ENCODE data around the gene SENP7. TPM values are rescaled to one million over a fixed set of nuclear protein-coding genes. Genes with fewer than 3 reads are reported as not detected.

SENP7 gene
- total and polyA plus RNA-seq, 2 donors (not counting 1 experiment from before 2014, with no cell fraction given) = 14.7 to 50.3 TPM

DNA sequence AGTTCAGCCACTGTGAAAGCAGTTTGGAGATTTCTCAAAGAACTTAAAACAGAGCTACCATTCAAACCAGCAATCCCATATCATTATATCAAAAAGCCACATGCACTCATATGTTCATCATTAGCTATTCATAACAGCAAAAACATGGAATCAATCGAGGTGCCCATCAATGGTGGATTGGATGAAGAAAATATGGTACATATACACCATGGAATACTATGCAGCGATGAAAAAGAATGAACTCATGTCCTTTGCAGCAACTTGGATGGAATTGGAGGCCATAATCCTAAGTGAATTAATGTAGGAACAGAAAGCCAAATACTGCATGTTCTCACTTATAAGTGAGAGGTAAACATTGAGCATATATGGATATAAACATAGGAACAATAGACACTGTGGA is 224.7 kb downstream of the SENP7 start:
- H3K4me3 Mint-ChIP-seq = no peak overlapping the region
- no peak for DNase-seq
- Histone ChIP-seq H2AFZ (ENCODE audit: insufficient read depth, low read depth, low read length, poor library complexity, severe bottlenecking) (no peak overlapping the region), H4K20me1 (ENCODE audit: control insufficient read depth, insufficient read depth, low read length, poor library complexity, severe bottlenecking) (no peaks in the 10 kb centered on the region), H3K4me1 (ENCODE audit: control insufficient read depth in 2 of 2, insufficient read depth in 2 of 2, low read length in 2 of 2) (no peaks in the 10 kb centered on the region), H3K79me2 (ENCODE audit: control insufficient read depth, insufficient read depth, low read length) (no peaks in the 10 kb centered on the region), H3K9ac (ENCODE audit: low read length) (no peak overlapping the region), H3K27ac (ENCODE audit: low read length in 2 of 2) (no peak overlapping the region), H3K36me3 (replicated peaks in 1 of 2; ENCODE audit: control extremely low read depth in 1 of 2, control insufficient read depth in 1 of 2, extremely low read depth in 1 of 2, insufficient read depth in 2 of 2, low read length in 1 of 2) (no peaks in the 10 kb centered on the region), H3K4me2 (replicated peaks; ENCODE audit: low read depth, low read length, poor library complexity, severe bottlenecking) (no peak overlapping the region), H3K4me3 (ENCODE audit: control extremely low read depth in 1 of 5, extremely low read depth in 1 of 5, insufficient read depth in 1 of 5, low read depth in 2 of 5, low read length in 4 of 5) (no peak overlapping the region), H3K27me3 (replicated peaks in 1 of 4; ENCODE audit: control extremely low read depth in 1 of 4, control insufficient read depth in 3 of 4, insufficient read depth in 4 of 4, low read length in 3 of 4) (no peaks in the 10 kb centered on the region), H3K9me3 (ENCODE audit: control extremely low read depth in 1 of 3, control insufficient read depth in 2 of 3, insufficient read depth in 1 of 3, low read length in 2 of 3) (peaks cover 0 to 2% (median 0%) of the 10 kb centered on the region in 3 donors)
- intact Hi-C loops (cut with micrococcal nuclease) = no loop called here
- H3K4me1 Mint-ChIP-seq = no peaks in the 10 kb centered on the region
- TF ChIP-seq EZH2 (IDR thresholded peaks at IDR 0.05; ENCODE audit: borderline replicate concordance, insufficient read depth, low read depth, low read length, poor library complexity, severe bottlenecking) (no peak), CTCF (IDR thresholded peaks at IDR 0.05) (no peak)
- no peaks in the 10 kb centered on the region for H3K9me3 Mint-ChIP-seq (ENCODE audit: insufficient read depth)
- no peaks in the 10 kb centered on the region for H3K27me3 Mint-ChIP-seq
- no peak for ATAC-seq (ENCODE audit: low read depth)
- CTCF ChIA-PET = no interaction called here
- no CpG with 5 or more reads among the region's 2 CpGs for WGBS (ENCODE audit: insufficient coverage)
- no peak overlapping the region for H3K27ac Mint-ChIP-seq
- POLR2A ChIA-PET = no interaction called here

GRCh38 chr3:101284757-101285156 is 228.3 kb downstream of the SENP7 start:
- Mint-ChIP-seq H3K4me3 (no peak overlapping the region), H3K4me1 (no peaks in the 10 kb centered on the region), H3K27ac (no peak overlapping the region), H3K9me3 (ENCODE audit: insufficient read depth) (no peaks in the 10 kb centered on the region), H3K27me3 (no peaks in the 10 kb centered on the region)
- intact Hi-C loops (cut with micrococcal nuclease) = no loop called here
- H2AFZ ChIP-seq (ENCODE audit: insufficient read depth, low read depth, low read length, poor library complexity, severe bottlenecking) = no peak overlapping the region
- no peaks in the 10 kb centered on the region for H4K20me1 ChIP-seq (ENCODE audit: control insufficient read depth, insufficient read depth, low read length, poor library complexity, severe bottlenecking)
- no peak for TF ChIP-seq CTCF (IDR thresholded peaks at IDR 0.05)
- no peak overlapping the region for H3K27ac ChIP-seq (ENCODE audit: low read length in 2 of 2)
- H3K4me3 ChIP-seq (ENCODE audit: control extremely low read depth in 1 of 5, extremely low read depth in 1 of 5, insufficient read depth in 1 of 5, low read depth in 2 of 5, low read length in 4 of 5) = no peak overlapping the region
- H3K9me3 ChIP-seq (ENCODE audit: control extremely low read depth in 1 of 3, control insufficient read depth in 2 of 3, insufficient read depth in 1 of 3, low read length in 2 of 3) = peaks cover 0 to 2% (median 0%) of the 10 kb centered on the region in 3 donors
- ChIA-PET CTCF (no interaction called here), POLR2A (no interaction called here)
- WGBS (ENCODE audit: insufficient coverage) = no CpG with 5 or more reads among the region's 1 CpG
- H3K36me3 ChIP-seq (replicated peaks in 1 of 2; ENCODE audit: control extremely low read depth in 1 of 2, control insufficient read depth in 1 of 2, extremely low read depth in 1 of 2, insufficient read depth in 2 of 2, low read length in 1 of 2) = no peaks in the 10 kb centered on the region
- ATAC-seq (ENCODE audit: low read depth) (no peak), DNase-seq (no peak)
- H3K27me3 ChIP-seq (replicated peaks in 1 of 4; ENCODE audit: control extremely low read depth in 1 of 4, control insufficient read depth in 3 of 4, insufficient read depth in 4 of 4, low read length in 3 of 4) = no peaks in the 10 kb centered on the region
- H3K79me2 ChIP-seq (ENCODE audit: control insufficient read depth, insufficient read depth, low read length) = no peaks in the 10 kb centered on the region
- H3K9ac ChIP-seq (ENCODE audit: low read length) = no peak overlapping the region
- no peak overlapping the region for H3K4me2 ChIP-seq (replicated peaks; ENCODE audit: low read depth, low read length, poor library complexity, severe bottlenecking)
- no peaks in the 10 kb centered on the region for H3K4me1 ChIP-seq (ENCODE audit: control insufficient read depth in 2 of 2, insufficient read depth in 2 of 2, low read length in 2 of 2)

Data from B cell (primary cell).